ENCODE results near the gene OSBP2. TPM values are rescaled to one million over a fixed set of nuclear protein-coding genes. Genes with fewer than 3 reads are reported as not detected.

Gene OSBP2
- total and polyA plus RNA-seq, 2 of the 13 experiments (the other 11 are each of a cell fraction or from before 2014, with no cell fraction given): 5.0 to 7.7 TPM

GRCh38 chr22:30881361-30882183 is 186.9 kb downstream of the OSBP2 start (continued):
- TF ChIP-seq TBL1XR1 (IDR thresholded peaks at IDR 0.05; ENCODE audit: borderline replicate concordance, low read length, partially characterized antibody) (no peak), JUNB (CRISPR knock-in tag; IDR thresholded peaks at IDR 0.05; ENCODE audit: borderline replicate concordance) (no peak), RBFOX2 (IDR thresholded peaks at IDR 0.05; ENCODE audit: low read depth, low read length) (peak; percentile 69), ATRX (CRISPR knock-in tag; IDR thresholded peaks at IDR 0.05; ENCODE audit: borderline replicate concordance) (no peak), RFX1 (IDR thresholded peaks at IDR 0.05) (no peak), ZNF510 (CRISPR knock-in tag; IDR thresholded peaks at IDR 0.05; ENCODE audit: low read depth) (no peak), ZSCAN21 (CRISPR knock-in tag; IDR thresholded peaks at IDR 0.05; ENCODE audit: borderline replicate concordance) (no peak), HNF4A (CRISPR knock-in tag; IDR thresholded peaks at IDR 0.05) (peak; percentile 93), ZGPAT (CRISPR knock-in tag; IDR thresholded peaks at IDR 0.05) (no peak; the same call in 1 of the 2 replicates), TSC22D2 (CRISPR knock-in tag; IDR thresholded peaks at IDR 0.05; ENCODE audit: borderline replicate concordance) (no peak), ZNF432 (CRISPR knock-in tag; IDR thresholded peaks at IDR 0.05; ENCODE audit: borderline replicate concordance) (no peak), SPEN (CRISPR knock-in tag; IDR thresholded peaks at IDR 0.05; ENCODE audit: low read depth) (peak; percentile 69; the same call in 1 of the 2 replicates), ZNF775 (CRISPR knock-in tag; IDR thresholded peaks at IDR 0.05; ENCODE audit: borderline replicate concordance) (no peak), SRSF9 (IDR thresholded peaks at IDR 0.05; ENCODE audit: borderline replicate concordance, insufficient read depth, low read depth, low read length, poor library complexity, severe bottlenecking) (no peak), ATAD3A (CRISPR knock-in tag; IDR thresholded peaks at IDR 0.05) (no peak), NFATC3 (CRISPR knock-in tag; IDR thresholded peaks at IDR 0.05) (no peak), SETDB1 (CRISPR knock-in tag; IDR thresholded peaks at IDR 0.05; ENCODE audit: borderline replicate concordance) (no peak), ZNF253 (CRISPR knock-in tag; IDR thresholded peaks at IDR 0.05; ENCODE audit: borderline replicate concordance) (no peak), ZNF282 (IDR thresholded peaks at IDR 0.05; ENCODE audit: partially characterized antibody) (no peak), MYPOP (CRISPR knock-in tag; IDR thresholded peaks at IDR 0.05) (no peak), ZNF710 (CRISPR knock-in tag; IDR thresholded peaks at IDR 0.05; ENCODE audit: borderline replicate concordance) (peak; percentile 30; the same call in 1 of the 2 replicates), ZNF704 (CRISPR knock-in tag; IDR thresholded peaks at IDR 0.05; ENCODE audit: borderline replicate concordance) (no peak), HNRNPH1 (optimal IDR thresholded peaks at IDR 0.05; ENCODE audit: low read depth, low read length) (no peak), NAIF1 (CRISPR knock-in tag; IDR thresholded peaks at IDR 0.05; ENCODE audit: borderline replicate concordance) (no peak)
